ENCODE data around the gene C5.

The C5 gene

GRCh38 chr9:120924698-120925534 lies 125.2 kb downstream of the C5 start:
- no peak for DNase-seq (ENCODE audit: low read depth in 2 of 2)

GRCh38 chr9:120923620-120924328 lies 126.3 kb downstream of the C5 start:
- DNase-seq (ENCODE audit: low read depth in 2 of 2): no peak

GRCh38 chr9:120922404-120923195 lies 127.5 kb downstream of the C5 start:
- no peak for DNase-seq (ENCODE audit: low read depth in 2 of 2)

GRCh38 chr9:120921661-120922181 lies 128.4 kb downstream of the C5 start:
- peak in 1 of 2 donors; percentile 22 for DNase-seq (ENCODE audit: low read depth in 2 of 2)

GRCh38 chr9:120920806-120921178 lies 129.3 kb downstream of the C5 start:
- DNase-seq (ENCODE audit: low read depth in 2 of 2): peak; percentile 33 to 55

GRCh38 chr9:120919843-120920805 lies 130.0 kb downstream of the C5 start:
- DNase-seq (ENCODE audit: low read depth in 2 of 2): peak in 1 of 2 donors; percentile 21

GRCh38 chr9:120918931-120919842 lies 130.9 kb downstream of the C5 start:
- peak in 1 of 2 donors; percentile 25 for DNase-seq (ENCODE audit: low read depth in 2 of 2)

GRCh38 chr9:120917929-120918762 lies 131.9 kb downstream of the C5 start:
- DNase-seq (ENCODE audit: low read depth in 2 of 2): no peak

GRCh38 chr9:120916991-120917880 lies 132.8 kb downstream of the C5 start:
- DNase-seq (ENCODE audit: low read depth in 2 of 2): no peak

- DNase-seq (ENCODE audit: low read depth in 2 of 2): no peak
These were observed 133.5 kb downstream of the C5 start for GRCh38 chr9:120916588-120916987.

GRCh38 chr9:120915854-120916470 lies 134.1 kb downstream of the C5 start:
- peak in 1 of 2 donors; percentile 36 for DNase-seq (ENCODE audit: low read depth in 2 of 2)

- DNase-seq (ENCODE audit: low read depth in 2 of 2): no peak
These were observed 135.1 kb downstream of the C5 start for GRCh38 chr9:120914953-120915352.

- DNase-seq (ENCODE audit: low read depth in 2 of 2): no peak
These were observed 135.7 kb downstream of the C5 start for GRCh38 chr9:120914396-120914795.

GRCh38 chr9:120913647-120914264 lies 136.3 kb downstream of the C5 start:
- DNase-seq (ENCODE audit: low read depth in 2 of 2): no peak

GRCh38 chr9:120912958-120913646 lies 137.0 kb downstream of the C5 start:
- no peak for DNase-seq (ENCODE audit: low read depth in 2 of 2)

- no peak for DNase-seq (ENCODE audit: low read depth in 2 of 2)
These were observed 138.7 kb downstream of the C5 start for GRCh38 chr9:120911295-120911837.

All from stimulated activated CD4-positive, alpha-beta T cell treated with anti-CD3 and anti-CD28 coated beads, Interleukin-1b, Interleukin-23, amount 100 ng/mL, for 4 hours (primary cell).